Thyroid gland (tissue), 4 donors: ENCODE data around the gene CMTM8.

Experiments used
- CTCF ChIP-seq, 6 experiments: fragments of 200-600 bp in 3 of 6; fragments of 450-650 bp in 3 of 6; sonication (generic) in 3 of 6; IDR thresholded peaks; one replicate each; pipeline ENCODE4 v1.5.1; 2016 to 2019; ENCODE audit warnings: antibody characterized with exemption in 6 of 6, mild to moderate bottlenecking in 2 of 6, inconsistent platforms in 1 of 6, moderate library complexity in 1 of 6
- POLR2A ChIP-seq, 2 donors: fragments of 450-650 bp; IDR thresholded peaks; one replicate each; pipeline ENCODE4 v1.6.1; 2017; ENCODE audit warnings: antibody characterized with exemption in 2 of 2, mild to moderate bottlenecking in 2 of 2, moderate library complexity in 1 of 2

GRCh38 chr3:32405711-32406323 lies 167.3 kb downstream of the CMTM8 start:
- TF ChIP-seq POLR2A (IDR thresholded peaks at IDR 0.05) (no peak), CTCF (IDR thresholded peaks at IDR 0.05) (no peak)
